Ovary (tissue), 9 donors: ENCODE data around the gene KDM6A. TPM values are rescaled to one million over a fixed set of nuclear protein-coding genes. Genes with fewer than 3 reads are reported as not detected.

Experiments
- DNase-seq, 5 donors: peaks; one replicate each; pipeline ENCODE4 v3.0.0-alpha.2; 2019 to 2020
- H3K27ac ChIP-seq, 2 donors: fragments of 200-600 bp; one replicate each; pipeline versions ENCODE4 v1.5.1 to v1.8.0; 2019 to 2022
- H3K27me3 ChIP-seq: fragments of 200-600 bp; one replicate; pipeline ENCODE4 v1.8.0; 2022
- H3K36me3 ChIP-seq: fragments of 200-600 bp; sonication (generic); one replicate; pipeline ENCODE4 v1.5.1; 2019
- H3K4me1 ChIP-seq: one replicate; pipeline ENCODE4 v1.8.1; 2013; ENCODE audit warnings: mild to moderate bottlenecking, moderate library complexity; ENCODE audit not compliant: insufficient read depth
- H3K4me3 ChIP-seq: fragments of 200-600 bp; sonication (generic); one replicate; pipeline ENCODE4 v1.5.1; 2017
- H3K9me3 ChIP-seq, 2 donors: fragments of 200-600 bp in 1 of 2; sonication (generic) in 1 of 2; one replicate each; pipeline versions ENCODE4 v1.5.1 to v1.8.1; 2013 to 2019; ENCODE audit warnings: mild to moderate bottlenecking in 1 of 2, moderate library complexity in 1 of 2
- EP300 ChIP-seq: sonication (generic); formaldehyde crosslinking; IDR thresholded peaks from one replicate; pipeline ENCODE4 v1.6.1; 2017; ENCODE audit warnings: antibody characterized with exemption
- POLR2A ChIP-seq: fragments of 450-650 bp; IDR thresholded peaks from one replicate; pipeline ENCODE4 v1.6.1; 2017; ENCODE audit warnings: antibody characterized with exemption, mild to moderate bottlenecking, moderate library complexity
- WGBS, 3 donors: extraction: QIAGEN DNeasy Blood & Tissue Kit in 1 of 3; methylation state at CpG; one replicate each; pipeline versions ENCODE4 v1.1.5 to v1.1.7; 2013 to 2017; 5-methylcytosine and 5-hydroxymethylcytosine counted together
- intact Hi-C, 4 donors: fragments of 100-400 bp; cut with DNase I; formaldehyde crosslinking; loops; one replicate each; pipeline versions ENCODE4 v1.11.0 to v1.15.1; 2022 to 2023
- polyA plus RNA-seq, 2 donors: library from polyadenylated mRNA; stranded (reverse); fragments of 200-250 nt in 1 of 2; fragments of 350-450 nt in 1 of 2; fragmentation: Illumina TruSeq in 1 of 2; extraction: RNeasy Lipid Tissue Mini Kit (QIAGEN cat#74804) in 1 of 2; gene quantifications; one replicate each; pipeline ENCODE4 v1.2.3, GENCODE V29; 2013 to 2014
- total RNA-seq, 7 donors: library from RNA; depleted of rRNA in 2 of 7; stranded (reverse); fragments of >200 nt in 2 of 7; fragmentation: NEBNext Ultra II Directional in 3 of 7; extraction: Animal tissue kit (Norgen Biotek cat#: 25700) in 3 of 7; gene quantifications; one replicate each; pipeline versions ENCODE4 v1.1.0 to v1.2.4, GENCODE V29; 2016 to 2023
- TF ChIP-seq, protein P1 (sequence below), 3 donors: fragments of 450-650 bp in 2 of 3; fragments of 200-600 bp in 1 of 3; IDR thresholded peaks; one replicate each; pipeline versions ENCODE4 v1.5.1 to v1.8.0; 2016 to 2022; ENCODE audit warnings: antibody characterized with exemption in 3 of 3, mild to moderate bottlenecking in 1 of 3
- donor health status: DM: no; HTN: no; CAD: no; lungs with moderate emphysema.
- donor health status: DM: no; HTN: no; CAD: no.
- donor health status: Bipolar disorder and iron deficiency.
- donor health status: DM: yes; HTN: yes; CAD: no.
- donor health status: DM: no; HTN: no; CAD: no.
- donor health status: DM: yes; HTN: yes; CAD: no.

KDM6A gene
- total and polyA plus RNA-seq, 9 donors: 19.8 to 56.2 (median 42.1) TPM

- WGBS, 3 donors: 88 to 93% (median 88%) methylated on average over 9 of the region's 9 CpGs
- intact Hi-C loops: no loop called here
- H3K9me3 ChIP-seq: no peaks in the 10 kb centered on the region
- H3K27me3 ChIP-seq: no peaks in the 10 kb centered on the region
- no peak overlapping the region for H3K27ac ChIP-seq
- peaks cover 2% of the 10 kb centered on the region for H3K4me1 ChIP-seq
- TF ChIP-seq, protein P1, sequence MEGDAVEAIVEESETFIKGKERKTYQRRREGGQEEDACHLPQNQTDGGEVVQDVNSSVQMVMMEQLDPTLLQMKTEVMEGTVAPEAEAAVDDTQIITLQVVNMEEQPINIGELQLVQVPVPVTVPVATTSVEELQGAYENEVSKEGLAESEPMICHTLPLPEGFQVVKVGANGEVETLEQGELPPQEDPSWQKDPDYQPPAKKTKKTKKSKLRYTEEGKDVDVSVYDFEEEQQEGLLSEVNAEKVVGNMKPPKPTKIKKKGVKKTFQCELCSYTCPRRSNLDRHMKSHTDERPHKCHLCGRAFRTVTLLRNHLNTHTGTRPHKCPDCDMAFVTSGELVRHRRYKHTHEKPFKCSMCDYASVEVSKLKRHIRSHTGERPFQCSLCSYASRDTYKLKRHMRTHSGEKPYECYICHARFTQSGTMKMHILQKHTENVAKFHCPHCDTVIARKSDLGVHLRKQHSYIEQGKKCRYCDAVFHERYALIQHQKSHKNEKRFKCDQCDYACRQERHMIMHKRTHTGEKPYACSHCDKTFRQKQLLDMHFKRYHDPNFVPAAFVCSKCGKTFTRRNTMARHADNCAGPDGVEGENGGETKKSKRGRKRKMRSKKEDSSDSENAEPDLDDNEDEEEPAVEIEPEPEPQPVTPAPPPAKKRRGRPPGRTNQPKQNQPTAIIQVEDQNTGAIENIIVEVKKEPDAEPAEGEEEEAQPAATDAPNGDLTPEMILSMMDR (IDR thresholded peaks at IDR 0.05): no peak
- TF ChIP-seq EP300 (no peak), POLR2A (no peak)
- no peak overlapping the region for H3K4me3 ChIP-seq
- no peak for DNase-seq
- H3K36me3 ChIP-seq: no peaks in the 10 kb centered on the region
Measured at GRCh38 chrX:45150821-45151220, 277.8 kb downstream of the KDM6A start.

DNA sequence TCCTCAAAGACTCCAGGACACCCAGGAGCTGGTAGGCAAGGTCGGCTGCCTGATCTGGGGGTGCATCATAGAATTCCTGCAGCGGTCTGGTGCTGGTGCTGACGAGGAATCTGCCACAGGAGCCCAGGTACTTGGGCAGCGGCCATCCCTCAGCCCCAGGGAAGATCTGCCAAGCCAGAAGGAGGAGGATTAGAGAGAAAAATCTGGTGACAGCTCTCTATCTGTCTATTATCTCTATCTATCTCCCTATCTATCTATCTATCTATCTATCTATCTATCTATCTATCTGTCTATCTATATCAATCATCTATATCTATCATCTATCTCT, 281.0 kb downstream of the KDM6A start:
- intact Hi-C loops: no loop called here

DNA sequence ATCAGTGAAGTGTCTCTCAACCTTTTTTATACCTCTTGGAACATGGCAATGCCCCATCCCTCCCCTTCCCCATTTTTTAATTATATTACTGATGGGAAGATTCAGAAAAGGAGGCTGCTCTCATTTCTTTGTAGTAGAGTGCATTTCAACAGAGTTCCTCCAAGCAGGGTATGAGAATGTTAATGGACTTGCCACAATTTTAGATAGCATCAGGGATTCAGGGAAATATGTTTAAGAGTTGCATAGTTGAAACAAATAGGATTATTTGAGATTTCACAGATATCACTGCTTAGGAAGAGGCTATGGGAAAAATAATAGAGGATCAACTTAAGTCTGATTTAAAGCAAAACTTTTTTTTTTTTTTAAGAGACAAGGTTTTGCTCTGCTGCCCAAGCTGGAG, 281.5 kb downstream of the KDM6A start:
- intact Hi-C loops: no loop called here
- H3K4me3 ChIP-seq: no peak overlapping the region
- no peaks in the 10 kb centered on the region for H3K9me3 ChIP-seq
- H3K27me3 ChIP-seq: no peaks in the 10 kb centered on the region
- H3K36me3 ChIP-seq: no peaks in the 10 kb centered on the region
- TF ChIP-seq POLR2A: no peak
- TF ChIP-seq EP300: no peak
- TF ChIP-seq, protein P1 (IDR thresholded peaks at IDR 0.05): no peak
- no peak overlapping the region for H3K27ac ChIP-seq
- H3K4me1 ChIP-seq: peaks cover 2% of the 10 kb centered on the region
- no peak for DNase-seq

More for the DNA sequence above, 281.0 kb downstream of the KDM6A start:
- no peaks in the 10 kb centered on the region for H3K9me3 ChIP-seq
- H3K27me3 ChIP-seq: no peaks in the 10 kb centered on the region
- DNase-seq: no peak
- 69 to 80% (median 75%) methylated on average over 4 of the region's 4 CpGs for WGBS, 3 donors
- TF ChIP-seq POLR2A (no peak), EP300 (no peak)
- TF ChIP-seq, protein P1 (IDR thresholded peaks at IDR 0.05): no peak
- no peak overlapping the region for H3K27ac ChIP-seq
- peaks cover 2% of the 10 kb centered on the region for H3K4me1 ChIP-seq
- H3K4me3 ChIP-seq: no peak overlapping the region
- H3K36me3 ChIP-seq: no peaks in the 10 kb centered on the region

DNA sequence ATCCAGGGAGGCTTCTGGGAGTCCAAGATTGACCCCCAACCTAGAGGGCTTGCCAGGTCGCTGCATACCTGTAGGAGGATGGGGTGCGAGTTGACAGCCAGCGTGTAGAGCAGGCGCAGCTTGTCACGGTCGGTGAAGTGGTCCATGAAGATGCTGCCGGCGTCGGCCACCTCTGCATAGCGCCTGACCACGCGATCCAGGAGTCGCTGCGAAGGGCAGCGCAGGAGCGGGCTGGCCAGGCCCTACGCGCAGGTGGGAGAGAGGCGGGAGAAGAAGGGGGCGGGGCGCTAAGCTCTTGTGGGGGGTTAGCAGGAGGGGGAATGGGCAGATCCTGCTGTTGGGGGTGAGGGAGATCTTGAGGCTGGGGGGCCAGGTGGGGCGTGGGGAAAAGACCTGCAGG, 284.7 kb downstream of the KDM6A start:
- 70 to 86% (median 71%) methylated on average over 22 of the region's 22 CpGs for WGBS, 3 donors
- TF ChIP-seq POLR2A (no peak), EP300 (no peak)
- TF ChIP-seq, protein P1 (IDR thresholded peaks at IDR 0.05): no peak
- H3K9me3 ChIP-seq: no peaks in the 10 kb centered on the region
- H3K4me3 ChIP-seq: no peak overlapping the region
- intact Hi-C loops: no loop called here
- DNase-seq: no peak
- no peaks in the 10 kb centered on the region for H3K27me3 ChIP-seq
- H3K4me1 ChIP-seq: peaks cover 2% of the 10 kb centered on the region
- H3K36me3 ChIP-seq: no peaks in the 10 kb centered on the region
- H3K27ac ChIP-seq: no peak overlapping the region

Other genes with a start within 250 kb of the KDM6A start
- not detected for gene DUSP21, start 29.2 kb upstream of the KDM6A start, total RNA-seq
- gene DUSP21, start 29.2 kb upstream of the KDM6A start, polyA plus RNA-seq: not detected